Keratinocyte (primary cell): Measurements from ENCODE around the gene SYNDIG1. TPM values are rescaled to one million over a fixed set of nuclear protein-coding genes. Genes with fewer than 3 reads are reported as not detected.

Source experiments
- DNase-seq: peaks from one replicate; pipeline ENCODE4 v3.0.0-alpha.2; 2011; ENCODE audit warnings: low read depth, missing footprints, low spot score
- FAIRE-seq: peaks from 2 replicates; lab custom pipeline; 2011; peaks lifted over from hg19 to GRCh38; lab: Jason Lieb, UNC
- H2AFZ ChIP-seq: 2 replicates; pipeline ENCODE4 v1.6.0; 2012; ENCODE audit warnings: low read length, control low read depth, inconsistent platforms; ENCODE audit not compliant: control insufficient read depth
- H3K27ac ChIP-seq: 2 replicates; pipeline ENCODE4 v1.5.1; 2011; ENCODE audit warnings: low read length; ENCODE audit not compliant: control insufficient read depth, insufficient read depth
- H3K27me3 ChIP-seq: 3 replicates; pipeline ENCODE4 v1.6.0; 2011; ENCODE audit warnings: low read length; ENCODE audit not compliant: control insufficient read depth, insufficient read depth; ENCODE audit errors: extremely low read depth
- H3K36me3 ChIP-seq, 2 experiments: 2 replicates in 1 of 2; 3 replicates in 1 of 2; pipeline ENCODE4 v1.5.1; 2011; ENCODE audit warnings: low read length in 2 of 2, mild to moderate bottlenecking in 1 of 2; ENCODE audit not compliant: control insufficient read depth in 2 of 2, insufficient read depth in 2 of 2; ENCODE audit errors: extremely low read depth in 1 of 2
- H3K4me1 ChIP-seq: 3 replicates; pipeline ENCODE4 v1.5.1; 2011; ENCODE audit warnings: low read length; ENCODE audit not compliant: control insufficient read depth, insufficient read depth; ENCODE audit errors: extremely low read depth
- H3K4me2 ChIP-seq: 3 replicates; pipeline ENCODE4 v1.6.0; 2011; ENCODE audit warnings: low read depth, low read length; ENCODE audit not compliant: control insufficient read depth, insufficient read depth; ENCODE audit errors: extremely low read depth
- H3K4me3 ChIP-seq, 3 experiments: fragments of 200-600 bp in 1 of 3; sonication (generic) in 1 of 3; 2 replicates in 2 of 3; 3 replicates in 1 of 3; pipeline ENCODE4 v1.5.1; 2011 to 2016; ENCODE audit warnings: low read length in 3 of 3, mild to moderate bottlenecking in 3 of 3, control low read depth in 2 of 3, inconsistent platforms in 1 of 3, low read depth in 1 of 3, mixed read lengths in 1 of 3, mixed run types in 1 of 3, moderate library complexity in 1 of 3; ENCODE audit not compliant: control insufficient read depth in 2 of 3, insufficient read depth in 2 of 3; ENCODE audit errors: extremely low read depth in 1 of 3
- H3K79me2 ChIP-seq: 2 replicates; pipeline ENCODE4 v1.6.0; 2012; ENCODE audit warnings: low read length; ENCODE audit not compliant: control insufficient read depth, insufficient read depth
- H3K9ac ChIP-seq: 3 replicates; pipeline ENCODE4 v1.6.0; 2011; ENCODE audit warnings: low read length; ENCODE audit not compliant: control insufficient read depth, insufficient read depth; ENCODE audit errors: extremely low read depth
- H3K9me1 ChIP-seq: 3 replicates; pipeline ENCODE4 v1.6.0; 2011; ENCODE audit warnings: low read length; ENCODE audit not compliant: control insufficient read depth, insufficient read depth; ENCODE audit errors: extremely low read depth
- H3K9me3 ChIP-seq: 2 replicates; pipeline ENCODE4 v1.5.1; 2012; ENCODE audit warnings: low read depth, low read length; ENCODE audit not compliant: control insufficient read depth
- H4K20me1 ChIP-seq: 3 replicates; pipeline ENCODE4 v1.6.0; 2011; ENCODE audit warnings: low read length; ENCODE audit not compliant: control insufficient read depth, insufficient read depth; ENCODE audit errors: extremely low read depth
- CTCF ChIP-seq, 3 experiments: IDR thresholded peaks in 1 of 3; conservative IDR thresholded peaks in 1 of 3; optimal IDR thresholded peaks in 1 of 3; 2 replicates in 2 of 3; 3 replicates in 1 of 3; pipeline versions ENCODE3 to v1.5.1; 2011; ENCODE audit warnings: low read length in 3 of 3, mild to moderate bottlenecking in 3 of 3, moderate library complexity in 2 of 3, control low read depth in 1 of 3, inconsistent platforms in 1 of 3; ENCODE audit not compliant: insufficient read depth in 2 of 3; ENCODE audit errors: extremely low read depth in 1 of 3
- EZH2 ChIP-seq: IDR thresholded peaks from one replicate; pipeline ENCODE4 v1.6.1; 2012; ENCODE audit warnings: inconsistent platforms, mild to moderate bottlenecking, low read length, moderate library complexity
- dilution Hi-C: fragments of 300-500 bp; cut with MboI; formaldehyde crosslinking; loops from one replicate; pipeline ENCODE4 v1.7.0; 2020; ENCODE audit warnings: low sequenced_read_pairs; ENCODE audit not compliant: extremely low pct_ligation_motif_present
- polyA plus RNA-seq, 5 experiments: library from polyadenylated mRNA; depleted of rRNA in 3 of 5; stranded (reverse) in 3 of 5; stranded (forward) in 1 of 5; unstranded in 1 of 5; fragments of >200 nt; gene quantifications; 1 replicate in 1 of 5; 2 replicates in 3 of 5; 3 replicates in 1 of 5; pipeline versions ENCODE4 v1.2.1 to v1.2.3, GENCODE V29; 2011 to 2012; ENCODE audit warnings: missing spikeins in 2 of 5, low read depth in 1 of 5, low replicate concordance in 1 of 5

The SYNDIG1 gene
- polyA plus RNA-seq, 1 donor (not counting 4 experiments of a cell fraction or from before 2014, with no cell fraction given), result 0.38 TPM

DNA sequence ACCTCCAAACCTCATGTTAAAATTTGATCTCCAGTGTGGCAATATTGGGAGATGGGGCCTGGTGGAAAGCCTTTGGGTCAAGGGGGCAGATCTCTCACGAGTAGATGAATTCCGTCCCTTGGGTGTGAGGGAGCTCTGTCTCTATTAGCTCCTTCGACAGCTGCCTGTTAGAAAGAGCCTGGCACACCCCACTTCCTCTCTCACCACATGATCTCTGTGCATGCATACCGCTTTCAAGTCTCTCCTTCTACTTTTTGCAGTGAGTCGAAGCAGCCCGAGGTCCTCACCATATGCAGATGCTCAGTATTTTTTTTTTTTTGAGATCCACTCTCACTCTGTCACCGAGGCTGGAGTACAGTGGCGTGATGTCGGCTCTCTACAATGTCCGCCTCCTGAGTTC is 176.9 kb downstream of the SYNDIG1 start:
- Histone ChIP-seq H4K20me1 (no peaks in the 10 kb centered on the region), H2AFZ (no peak overlapping the region), H3K79me2 (no peaks in the 10 kb centered on the region), H3K9me3 (no peaks in the 10 kb centered on the region), H3K27ac (no peak overlapping the region), H3K4me2 (no peak overlapping the region), H3K9ac (no peak overlapping the region), H3K36me3 (no peaks in the 10 kb centered on the region), H3K4me3 (no peak overlapping the region), H3K9me1 (no peaks in the 10 kb centered on the region), H3K27me3 (no peaks in the 10 kb centered on the region), H3K4me1 (no peaks in the 10 kb centered on the region)
- dilution Hi-C loops, result loop anchor here (5.0 kb wide), 1 partner anchor 34 kb away; no protein-coding TSS in a partner anchor
- DNase-seq (no peak), FAIRE-seq (no peak)
- no peak for TF ChIP-seq EZH2
- TF ChIP-seq CTCF (optimal IDR thresholded peaks at IDR 0.05 in 1 of 3, IDR thresholded peaks at IDR 0.05 in 1 of 3, conservative IDR thresholded peaks at IDR 0.05 in 1 of 3; ENCODE audit: extremely low read depth in 1 of 3, insufficient read depth in 2 of 3, low read length in 3 of 3), result no peak

DNA sequence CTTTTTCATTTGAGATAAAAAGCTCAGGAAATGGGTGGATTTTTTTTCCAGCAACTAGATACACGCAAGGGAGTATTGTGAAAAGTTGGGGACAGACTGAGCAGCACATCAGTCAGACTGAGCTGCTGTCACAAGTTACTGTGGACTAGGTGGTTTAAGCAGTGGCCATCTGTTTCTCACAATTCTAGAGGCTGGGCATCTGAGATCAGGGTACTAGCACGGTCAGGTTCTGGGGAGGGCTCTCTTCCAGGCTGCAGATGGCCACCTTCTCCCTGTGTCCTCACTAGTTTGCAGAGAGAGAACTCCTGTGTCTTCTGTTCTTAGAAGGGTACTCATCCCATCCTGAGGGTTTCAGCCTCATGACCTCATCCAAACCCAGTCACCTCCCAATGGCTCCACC is 178.3 kb downstream of the SYNDIG1 start:
- Histone ChIP-seq H2AFZ (no peak overlapping the region), H4K20me1 (no peaks in the 10 kb centered on the region), H3K4me1 (no peaks in the 10 kb centered on the region), H3K9me1 (no peaks in the 10 kb centered on the region), H3K9me3 (no peaks in the 10 kb centered on the region), H3K4me3 (no peak overlapping the region), H3K27me3 (no peaks in the 10 kb centered on the region), H3K4me2 (no peak overlapping the region), H3K79me2 (no peaks in the 10 kb centered on the region), H3K9ac (no peak overlapping the region), H3K36me3 (no peaks in the 10 kb centered on the region), H3K27ac (no peak overlapping the region)
- TF ChIP-seq EZH2, result no peak
- dilution Hi-C loops, result loop anchor here (5.0 kb wide), 1 partner anchor 35 kb away; no protein-coding TSS in a partner anchor
- DNase-seq (no peak), FAIRE-seq (no peak)

DNA sequence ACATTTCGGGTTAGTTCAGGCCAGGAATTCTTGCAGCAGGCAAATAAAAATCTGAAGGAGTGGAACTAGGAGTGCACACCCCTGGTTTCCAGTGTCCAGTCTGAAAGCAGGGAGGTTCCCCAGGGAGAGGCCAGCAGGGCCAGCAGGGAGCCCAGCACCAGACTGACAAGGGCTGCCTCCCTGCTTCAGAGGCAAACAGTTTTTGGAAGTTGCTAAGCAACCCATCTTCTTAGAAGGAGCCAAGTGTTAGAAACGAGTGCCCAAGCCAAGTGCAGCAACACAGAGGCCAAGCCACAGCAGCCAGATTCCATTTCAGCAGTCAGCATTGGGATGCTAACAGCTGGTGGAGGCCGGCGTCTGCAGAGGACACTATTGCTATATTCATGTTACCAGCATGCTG is 179.1 kb downstream of the SYNDIG1 start:
- no peaks in the 10 kb centered on the region for H4K20me1 ChIP-seq
- no peak overlapping the region for H3K27ac ChIP-seq
- no peak for TF ChIP-seq CTCF (optimal IDR thresholded peaks at IDR 0.05 in 1 of 3, IDR thresholded peaks at IDR 0.05 in 1 of 3, conservative IDR thresholded peaks at IDR 0.05 in 1 of 3; ENCODE audit: extremely low read depth in 1 of 3, insufficient read depth in 2 of 3, low read length in 3 of 3)
- TF ChIP-seq EZH2, result no peak
- FAIRE-seq (no peak), DNase-seq (no peak)
- no peaks in the 10 kb centered on the region for H3K79me2 ChIP-seq
- H3K9ac ChIP-seq, result no peak overlapping the region
- H3K4me2 ChIP-seq, result no peak overlapping the region
- H2AFZ ChIP-seq, result no peak overlapping the region
- no peak overlapping the region for H3K4me3 ChIP-seq
- no peaks in the 10 kb centered on the region for H3K4me1 ChIP-seq
- H3K9me1 ChIP-seq, result no peaks in the 10 kb centered on the region
- no peaks in the 10 kb centered on the region for H3K9me3 ChIP-seq
- H3K36me3 ChIP-seq, result no peaks in the 10 kb centered on the region
- H3K27me3 ChIP-seq, result no peaks in the 10 kb centered on the region
- dilution Hi-C loops, result loop anchor here (5.0 kb wide), 1 partner anchor 36 kb away; no protein-coding TSS in a partner anchor
